Stimulated activated naive B cell treated with anti-CD40 and anti-IgM and Interleukin-4, amounts not matched to agents 10 μg/mL and 1 μg/mL and 100 μg/mL, for 72 hours (primary cell): ENCODE measurements around the gene RAB17.

ENCODE experiments used
- ATAC-seq, 2 donors: fragments of 150-1000 bp; cut with Tn5 transposase; replicated peaks; 2 replicates each; pipeline ENCODE4 v1.10.0; 2021; ENCODE audit warnings: moderate library complexity in 1 of 2
- DNase-seq: peaks from one replicate; pipeline ENCODE4 v3.0.0; 2021
- H3K27ac Mint-ChIP-seq: one replicate; pipeline ENCODE4 v1.8.0; 2022; ENCODE audit warnings: mild to moderate bottlenecking, mixed read lengths
- H3K27me3 Mint-ChIP-seq, 2 donors: one replicate each; pipeline ENCODE4 v1.8.0; 2022; ENCODE audit warnings: mixed read lengths in 2 of 2
- H3K36me3 Mint-ChIP-seq, 2 donors: one replicate each; pipeline ENCODE4 v1.8.0; 2022; ENCODE audit warnings: mixed read lengths in 2 of 2, mild to moderate bottlenecking in 1 of 2
- H3K4me1 Mint-ChIP-seq, 2 donors: one replicate each; pipeline ENCODE4 v1.8.0; 2022; ENCODE audit warnings: mixed read lengths in 2 of 2, mild to moderate bottlenecking in 1 of 2
- H3K4me3 Mint-ChIP-seq, 2 donors: one replicate each; pipeline ENCODE4 v1.8.0; 2022; ENCODE audit warnings: mild to moderate bottlenecking in 2 of 2, mixed read lengths in 2 of 2, moderate library complexity in 1 of 2
- H3K9me3 Mint-ChIP-seq, 2 donors: one replicate each; pipeline ENCODE4 v1.8.0; 2022; ENCODE audit warnings: mixed read lengths in 2 of 2, mild to moderate bottlenecking in 1 of 2

The RAB17 gene

GRCh38 chr2:237583385-237584295 is 6.9 kb downstream of the RAB17 start:
- no peak overlapping the region for H3K4me3 Mint-ChIP-seq
- peaks cover 11 to 20% of the 10 kb centered on the region in 2 donors for H3K4me1 Mint-ChIP-seq
- H3K36me3 Mint-ChIP-seq: no peaks in the 10 kb centered on the region
- no peak for DNase-seq
- no peak overlapping the region for H3K27ac Mint-ChIP-seq
- no peak for ATAC-seq
- H3K27me3 Mint-ChIP-seq: peaks cover 6 to 8% of the 10 kb centered on the region in 2 donors
- H3K9me3 Mint-ChIP-seq: no peaks in the 10 kb centered on the region

- peak overlapping the region; percentile 1 to 4 for H3K4me3 Mint-ChIP-seq
- H3K27me3 Mint-ChIP-seq: peaks cover 6 to 8% of the 10 kb centered on the region in 2 donors
- peak overlapping the region; percentile 33 for H3K27ac Mint-ChIP-seq
- peak; percentile 96 to 97 for ATAC-seq
- no peaks in the 10 kb centered on the region for H3K36me3 Mint-ChIP-seq
- peak; percentile 71 for DNase-seq
- peaks cover 11 to 20% of the 10 kb centered on the region in 2 donors for H3K4me1 Mint-ChIP-seq
- H3K9me3 Mint-ChIP-seq: no peaks in the 10 kb centered on the region
Observed at GRCh38 chr2:237581751-237582746, 8.5 kb downstream of the RAB17 start.

- no peak for ATAC-seq
- no peak for DNase-seq
- H3K36me3 Mint-ChIP-seq: no peaks in the 10 kb centered on the region
- peaks cover 8 to 20% of the 10 kb centered on the region in 2 donors for H3K4me1 Mint-ChIP-seq
- peaks cover 4 to 6% of the 10 kb centered on the region in 2 donors for H3K27me3 Mint-ChIP-seq
- peak overlapping the region; percentile 1 to 4 for H3K4me3 Mint-ChIP-seq
- peak overlapping the region; percentile 33 for H3K27ac Mint-ChIP-seq
- no peaks in the 10 kb centered on the region for H3K9me3 Mint-ChIP-seq
Observed at GRCh38 chr2:237581326-237581725, 9.2 kb downstream of the RAB17 start.

- Mint-ChIP-seq H3K27ac (no peak overlapping the region), H3K4me3 (no peak overlapping the region), H3K36me3 (no peaks in the 10 kb centered on the region), H3K4me1 (peaks cover 8 to 13% of the 10 kb centered on the region in 2 donors), H3K9me3 (no peaks in the 10 kb centered on the region), H3K27me3 (no peaks in the 10 kb centered on the region)
- ATAC-seq: no peak
- DNase-seq: no peak
Observed at GRCh38 chr2:237577956-237578870, 12.3 kb downstream of the RAB17 start.

GRCh38 chr2:237577458-237577857 is 13.1 kb downstream of the RAB17 start:
- Mint-ChIP-seq H3K9me3 (no peaks in the 10 kb centered on the region), H3K27me3 (peaks cover 0 to 1% of the 10 kb centered on the region in 2 donors), H3K4me1 (peaks cover 7 to 11% of the 10 kb centered on the region in 2 donors), H3K4me3 (no peak overlapping the region), H3K27ac (no peak overlapping the region), H3K36me3 (no peaks in the 10 kb centered on the region)
- DNase-seq: no peak
- ATAC-seq: no peak

GRCh38 chr2:237576974-237577373 is 13.6 kb downstream of the RAB17 start:
- Mint-ChIP-seq H3K27ac (no peak overlapping the region), H3K4me3 (no peak overlapping the region), H3K9me3 (no peaks in the 10 kb centered on the region), H3K36me3 (no peaks in the 10 kb centered on the region), H3K27me3 (peaks cover 0 to 6% of the 10 kb centered on the region in 2 donors), H3K4me1 (peaks cover 6 to 10% of the 10 kb centered on the region in 2 donors)
- DNase-seq (no peak), ATAC-seq (no peak)

- DNase-seq (no peak), ATAC-seq (no peak)
- Mint-ChIP-seq H3K4me3 (no peak overlapping the region), H3K9me3 (no peaks in the 10 kb centered on the region), H3K36me3 (no peaks in the 10 kb centered on the region), H3K27me3 (peaks cover 0 to 11% of the 10 kb centered on the region in 2 donors), H3K27ac (peak overlapping the region; percentile 33), H3K4me1 (peaks cover 4 to 8% of the 10 kb centered on the region in 2 donors)
Observed at GRCh38 chr2:237575869-237576862, 14.4 kb downstream of the RAB17 start.

- ATAC-seq: no peak
- Mint-ChIP-seq H3K9me3 (no peaks in the 10 kb centered on the region), H3K4me1 (peaks cover 4 to 8% of the 10 kb centered on the region in 2 donors), H3K27ac (no peak overlapping the region), H3K36me3 (no peaks in the 10 kb centered on the region), H3K27me3 (peaks cover 0 to 17% of the 10 kb centered on the region in 2 donors), H3K4me3 (no peak overlapping the region)
- DNase-seq: no peak
Observed at GRCh38 chr2:237574894-237575868, 15.4 kb downstream of the RAB17 start.

- ATAC-seq: no peak
- Mint-ChIP-seq H3K4me1 (peaks cover 4 to 8% of the 10 kb centered on the region in 2 donors), H3K9me3 (no peaks in the 10 kb centered on the region), H3K36me3 (no peaks in the 10 kb centered on the region), H3K4me3 (no peak overlapping the region), H3K27me3 (peaks cover 4 to 21% of the 10 kb centered on the region in 2 donors), H3K27ac (no peak overlapping the region)
- no peak for DNase-seq
Observed at GRCh38 chr2:237574467-237574866, 16.1 kb downstream of the RAB17 start.

- H3K4me1 Mint-ChIP-seq: peaks cover 4 to 8% of the 10 kb centered on the region in 2 donors
- ATAC-seq: no peak
- no peak for DNase-seq
- H3K4me3 Mint-ChIP-seq: no peak overlapping the region
- no peak overlapping the region for H3K27ac Mint-ChIP-seq
- no peaks in the 10 kb centered on the region for H3K36me3 Mint-ChIP-seq
- H3K9me3 Mint-ChIP-seq: peaks cover 0 to 2% of the 10 kb centered on the region in 2 donors
- peaks cover 7 to 26% of the 10 kb centered on the region in 2 donors for H3K27me3 Mint-ChIP-seq
Observed at GRCh38 chr2:237573721-237574415, 16.7 kb downstream of the RAB17 start.

- no peak for ATAC-seq
- Mint-ChIP-seq H3K27me3 (peaks cover 9 to 30% of the 10 kb centered on the region in 2 donors), H3K36me3 (no peaks in the 10 kb centered on the region), H3K4me1 (peaks cover 4 to 8% of the 10 kb centered on the region in 2 donors), H3K9me3 (peaks cover 0 to 3% of the 10 kb centered on the region in 2 donors), H3K4me3 (no peak overlapping the region), H3K27ac (no peak overlapping the region)
- DNase-seq: no peak
Observed at GRCh38 chr2:237572742-237573101, 17.8 kb downstream of the RAB17 start.
